ENCODE data around the gene CLEC4C. TPM values are rescaled to one million over a fixed set of nuclear protein-coding genes. Genes with fewer than 3 reads are reported as not detected.

Gene CLEC4C
- total RNA-seq, 3 donors from 2014 or later: not detected

- intact Hi-C loops (cut with DNase I, micrococcal nuclease): no loop called here
- DNase-seq: no peak
- H3K4me3 ChIP-seq: no peak overlapping the region
- H3K36me3 ChIP-seq (ENCODE audit: low read depth): no peaks in the 10 kb centered on the region
- no peak for TF ChIP-seq CTCF (IDR thresholded peaks at IDR 0.05)
- H3K4me1 ChIP-seq (ENCODE audit: low read depth): no peaks in the 10 kb centered on the region
- ATAC-seq: no peak
- H3K9me3 ChIP-seq: no peaks in the 10 kb centered on the region
Observed at GRCh38 chr12:7712841-7713442, 34.2 kb downstream of the CLEC4C start.

- Histone ChIP-seq H3K9me3 (no peaks in the 10 kb centered on the region), H3K4me3 (no peak within 1 kb of the TSS), H3K36me3 (ENCODE audit: low read depth) (no peaks in the 10 kb centered on the region), H3K4me1 (ENCODE audit: low read depth) (no peaks in the 10 kb centered on the region)
- TF ChIP-seq CTCF (IDR thresholded peaks at IDR 0.05): no peak
- ATAC-seq (no peak), DNase-seq (no peak)
- intact Hi-C loops (cut with DNase I, micrococcal nuclease): no loop called here
Observed at GRCh38 chr12:7711133-7711532, 36.0 kb downstream of the CLEC4C start, which contains the start of gene DPPA3. Gene DPPA3 (plus strand): TSS chr12:7711433. CDS start chr12:7711571, 138 bp downstream.

- no peaks in the 10 kb centered on the region for H3K9me3 ChIP-seq
- H3K36me3 ChIP-seq (ENCODE audit: low read depth): no peaks in the 10 kb centered on the region
- DNase-seq (no peak), ATAC-seq (no peak)
- no peak overlapping the region for H3K4me3 ChIP-seq
- intact Hi-C loops (cut with DNase I, micrococcal nuclease): no loop called here
- TF ChIP-seq CTCF (IDR thresholded peaks at IDR 0.05): no peak
- H3K4me1 ChIP-seq (ENCODE audit: low read depth): no peaks in the 10 kb centered on the region
Observed at GRCh38 chr12:7709969-7710675, 37.1 kb downstream of the CLEC4C start.

- intact Hi-C loops (cut with DNase I, micrococcal nuclease): no loop called here
- ATAC-seq (no peak), DNase-seq (no peak)
- H3K4me1 ChIP-seq (ENCODE audit: low read depth): no peaks in the 10 kb centered on the region
- H3K36me3 ChIP-seq (ENCODE audit: low read depth): no peaks in the 10 kb centered on the region
- no peak overlapping the region for H3K4me3 ChIP-seq
- H3K9me3 ChIP-seq: no peaks in the 10 kb centered on the region
- TF ChIP-seq CTCF (IDR thresholded peaks at IDR 0.05): no peak
Observed at GRCh38 chr12:7705846-7706245, 41.3 kb downstream of the CLEC4C start.

- H3K9me3 ChIP-seq: no peaks in the 10 kb centered on the region
- DNase-seq: peak in 1 of 3 donors; percentile 16
- TF ChIP-seq CTCF (IDR thresholded peaks at IDR 0.05): no peak
- no peak within 1 kb of the TSS for H3K4me3 ChIP-seq
- ATAC-seq: no peak
- intact Hi-C loops (cut with DNase I, micrococcal nuclease): no loop called here
- no peaks in the 10 kb centered on the region for H3K4me1 ChIP-seq (ENCODE audit: low read depth)
- H3K36me3 ChIP-seq (ENCODE audit: low read depth): no peaks in the 10 kb centered on the region
Observed at GRCh38 chr12:7695566-7696197, 51.5 kb downstream of the CLEC4C start, which contains the start of gene GDF3. Gene GDF3 (minus strand): TSS chr12:7695775. CDS start chr12:7695728, 47 bp downstream.
